SHP77 (cell line): ENCODE results near the gene SBK2.

Source experiments
- DNase-seq, 2 experiments: peaks; one replicate each; lab custom pipeline; 2025; lab: John Stamatoyannopoulos, UW

Gene SBK2

DNA sequence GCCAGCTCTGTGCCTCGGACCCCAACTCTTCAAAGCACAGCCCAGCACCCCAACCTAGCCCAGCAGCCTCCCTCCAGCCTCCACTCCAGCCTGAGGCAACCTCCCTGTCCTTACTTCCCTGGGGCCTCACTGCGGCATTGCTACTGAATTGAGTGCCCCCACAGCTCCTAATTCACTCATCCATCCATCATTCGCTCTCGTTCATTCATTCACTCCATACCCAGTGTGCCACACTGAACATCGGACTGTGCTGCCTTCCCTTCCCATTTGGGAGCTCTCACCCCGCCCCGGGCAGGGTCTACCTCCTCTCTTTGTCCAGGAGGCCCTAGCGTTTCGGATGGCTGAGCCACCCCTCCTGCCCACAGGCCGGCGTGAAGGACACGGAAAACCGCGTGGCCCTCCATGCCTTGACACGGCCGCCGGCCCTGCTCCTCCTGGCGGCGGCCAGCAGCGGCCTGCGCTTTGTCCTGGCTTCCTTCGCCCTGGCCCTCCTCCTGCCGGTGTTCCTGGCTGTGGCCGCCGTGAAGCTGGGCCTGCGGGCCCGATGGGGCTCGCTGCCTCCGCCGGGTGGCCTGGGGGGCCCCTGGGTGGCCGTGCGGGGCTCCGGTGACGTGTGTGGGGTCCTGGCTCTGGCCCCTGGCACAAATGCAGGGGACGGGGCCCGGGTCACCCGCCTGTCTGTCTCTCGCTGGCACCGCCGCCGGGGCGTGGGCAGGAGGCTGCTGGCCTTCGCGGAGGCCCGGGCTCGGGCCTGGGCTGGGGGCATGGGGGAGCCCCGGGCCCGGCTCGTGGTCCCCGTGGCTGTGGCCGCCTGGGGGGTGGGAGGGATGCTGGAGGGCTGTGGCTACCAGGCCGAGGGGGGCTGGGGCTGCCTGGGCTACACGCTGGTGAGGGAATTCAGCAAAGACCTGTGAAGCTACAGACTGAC is 50.6 kb downstream of the SBK2 start:
- no peak for DNase-seq

GRCh38 chr19:55485439-55486011 is 51.4 kb downstream of the SBK2 start:
- DNase-seq = no peak

DNA sequence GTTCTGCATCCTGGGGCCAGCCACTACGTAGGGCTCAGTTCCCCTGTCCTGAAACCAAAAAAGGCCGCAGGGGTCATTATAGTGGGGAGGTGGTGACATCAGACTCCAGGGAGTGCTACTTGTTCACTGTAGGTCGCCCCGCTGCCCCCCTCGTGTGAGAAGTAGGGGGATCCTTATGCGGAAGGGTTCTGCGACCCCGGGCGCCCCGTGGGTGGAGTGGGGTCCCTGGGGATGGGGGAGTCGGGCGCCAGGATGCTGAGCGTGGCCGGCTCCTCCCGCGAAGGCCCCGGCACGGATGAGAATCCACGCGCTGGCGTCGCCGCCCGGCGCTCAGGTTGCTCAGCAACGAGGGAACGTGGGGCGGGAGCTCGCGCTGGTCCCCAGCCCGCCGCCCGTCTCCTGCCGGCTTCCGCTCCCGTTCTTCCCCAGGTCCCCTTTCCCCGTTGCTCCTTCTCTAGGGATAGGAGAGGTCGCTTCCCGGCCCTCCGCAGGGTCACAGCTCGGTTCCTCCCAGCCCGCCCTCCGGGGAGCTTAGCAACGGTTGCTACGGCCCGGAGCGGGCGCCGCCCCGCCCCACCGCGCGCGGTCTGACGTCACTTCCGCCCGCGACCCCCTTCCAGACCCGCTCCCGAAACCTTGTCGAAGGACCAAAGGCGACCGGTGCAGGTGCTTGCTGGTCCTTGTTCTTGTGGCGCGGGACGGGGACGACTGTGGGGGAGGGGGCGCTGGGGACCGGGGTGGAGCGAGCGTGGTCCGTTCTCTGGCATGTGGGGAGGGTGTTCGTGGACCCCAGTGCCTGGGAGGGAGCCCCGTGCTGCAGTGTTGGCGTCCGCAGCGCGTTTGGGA is 52.1 kb downstream of the SBK2 start, which contains the start of gene NAT14:
TSS of gene NAT14 (plus strand) at position 596 of the 846 bp plus-strand sequence. CDS start 521 bp downstream, outside the sequence.
- DNase-seq = peak; percentile 44 to 61

DNA sequence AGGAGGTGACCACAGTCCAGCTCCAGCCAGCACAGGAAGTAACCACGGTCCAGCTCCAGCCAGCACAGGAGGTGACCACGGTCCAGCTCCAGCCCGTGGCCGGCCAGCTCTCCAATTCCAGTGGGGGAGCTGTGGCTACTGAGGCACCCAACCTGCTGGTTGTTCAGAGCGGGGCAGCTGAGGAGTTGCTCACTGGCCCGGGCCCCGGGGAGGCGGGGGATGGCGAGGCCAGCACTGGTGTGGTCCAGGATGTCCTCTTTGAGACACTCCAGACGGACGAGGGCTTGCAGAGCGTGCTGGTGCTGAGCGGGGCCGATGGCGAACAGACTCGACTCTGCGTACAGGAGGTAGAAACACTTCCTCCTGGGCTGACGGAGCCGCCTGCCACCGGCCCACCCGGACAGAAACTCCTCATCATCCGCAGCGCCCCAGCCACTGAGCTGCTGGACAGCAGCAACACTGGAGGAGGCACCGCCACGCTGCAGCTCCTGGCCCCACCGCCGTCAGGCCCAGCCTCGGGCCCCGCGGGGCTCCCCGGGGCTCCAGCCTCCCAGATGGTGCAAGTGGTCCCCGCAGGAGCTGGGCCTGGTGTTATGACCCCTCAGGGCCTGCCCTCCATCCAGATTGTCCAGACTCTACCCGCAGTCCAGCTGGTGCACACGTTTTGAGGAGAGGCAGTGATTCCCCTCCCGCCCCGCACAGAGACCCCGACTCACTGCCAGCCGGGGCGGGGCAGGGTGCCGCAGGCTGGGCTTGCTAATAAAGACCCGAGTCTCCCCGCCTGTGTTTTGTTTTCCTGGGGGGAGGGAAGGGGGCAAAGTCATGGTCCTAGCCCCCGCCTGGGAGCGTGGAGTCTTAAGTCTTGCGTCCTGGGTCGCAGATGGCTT is 53.0 kb downstream of the SBK2 start:
- no peak for DNase-seq

DNA sequence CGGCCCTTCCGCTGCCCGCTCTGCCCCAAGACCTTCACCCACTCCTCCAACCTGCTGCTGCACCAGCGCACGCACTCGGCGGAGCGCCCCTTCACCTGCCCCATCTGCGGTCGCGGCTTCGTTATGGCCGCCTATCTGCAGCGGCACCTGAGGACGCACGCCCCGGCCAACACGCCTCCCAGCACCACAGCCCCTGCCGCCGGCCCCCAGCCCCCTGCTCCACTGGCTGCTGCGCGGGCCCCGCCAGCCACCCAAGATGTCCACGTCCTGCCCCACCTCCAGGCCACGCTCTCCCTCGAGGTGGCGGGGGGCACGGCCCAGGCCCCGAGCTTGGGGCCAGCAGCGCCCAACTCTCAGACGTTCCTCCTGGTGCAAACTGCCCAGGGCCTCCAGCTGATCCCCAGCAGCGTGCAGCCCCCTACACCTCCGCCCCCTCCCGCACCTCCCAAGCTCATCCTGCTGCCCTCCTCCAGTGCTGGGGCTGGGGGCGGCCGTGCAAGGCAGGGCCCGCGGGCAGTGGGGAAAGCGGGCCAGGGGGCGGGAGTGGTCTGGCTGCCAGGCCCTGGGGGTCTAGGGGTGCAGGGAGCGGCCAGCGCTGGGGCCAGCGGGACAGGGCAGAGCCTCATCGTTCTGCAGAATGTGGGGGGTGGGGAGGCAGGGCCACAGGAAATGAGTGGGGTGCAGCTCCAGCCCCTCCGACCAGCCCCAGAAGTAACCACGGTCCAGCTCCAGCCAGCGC is 53.8 kb downstream of the SBK2 start:
- DNase-seq = no peak

DNA sequence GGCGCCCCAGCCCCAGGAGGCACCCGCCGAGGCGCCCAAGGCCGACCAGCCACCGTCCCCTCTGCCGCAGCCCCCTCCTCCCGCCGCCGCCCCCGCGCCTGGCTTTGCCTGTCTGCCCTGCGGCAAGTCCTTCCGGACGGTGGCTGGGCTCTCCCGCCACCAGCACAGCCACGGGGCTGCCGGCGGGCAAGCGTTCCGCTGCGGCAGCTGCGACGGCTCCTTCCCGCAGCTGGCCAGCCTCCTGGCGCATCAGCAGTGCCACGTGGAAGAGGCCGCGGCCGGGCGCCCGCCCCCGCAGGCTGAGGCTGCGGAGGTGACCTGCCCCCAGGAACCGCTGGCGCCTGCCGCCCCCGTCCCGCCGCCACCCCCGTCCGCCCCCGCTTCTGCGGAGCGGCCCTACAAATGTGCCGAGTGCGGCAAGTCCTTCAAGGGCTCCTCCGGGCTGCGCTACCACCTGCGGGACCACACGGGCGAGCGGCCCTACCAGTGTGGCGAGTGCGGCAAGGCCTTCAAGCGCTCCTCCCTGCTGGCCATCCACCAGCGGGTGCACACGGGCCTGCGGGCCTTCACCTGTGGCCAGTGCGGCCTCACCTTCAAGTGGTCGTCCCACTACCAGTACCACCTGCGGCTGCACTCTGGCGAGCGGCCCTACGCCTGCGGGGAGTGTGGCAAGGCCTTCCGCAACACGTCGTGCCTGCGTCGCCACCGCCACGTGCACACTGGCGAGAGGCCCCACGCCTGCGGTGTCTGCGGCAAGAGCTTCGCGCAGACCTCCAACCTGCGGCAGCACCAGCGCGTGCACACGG is 54.6 kb downstream of the SBK2 start:
- no peak for DNase-seq

DNA sequence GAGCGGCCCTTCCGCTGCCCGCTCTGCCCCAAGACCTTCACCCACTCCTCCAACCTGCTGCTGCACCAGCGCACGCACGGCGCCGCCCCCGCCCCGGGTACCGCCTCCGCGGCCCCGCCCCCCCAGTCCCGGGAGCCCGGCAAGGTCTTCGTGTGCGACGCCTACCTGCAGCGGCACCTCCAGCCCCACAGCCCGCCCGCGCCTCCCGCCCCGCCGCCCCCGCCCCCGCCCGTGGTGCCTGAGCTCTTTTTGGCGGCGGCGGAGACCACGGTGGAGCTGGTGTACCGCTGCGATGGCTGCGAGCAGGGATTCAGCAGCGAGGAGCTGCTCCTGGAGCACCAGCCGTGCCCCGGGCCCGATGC is 55.2 kb downstream of the SBK2 start:
- no peak for DNase-seq

DNA sequence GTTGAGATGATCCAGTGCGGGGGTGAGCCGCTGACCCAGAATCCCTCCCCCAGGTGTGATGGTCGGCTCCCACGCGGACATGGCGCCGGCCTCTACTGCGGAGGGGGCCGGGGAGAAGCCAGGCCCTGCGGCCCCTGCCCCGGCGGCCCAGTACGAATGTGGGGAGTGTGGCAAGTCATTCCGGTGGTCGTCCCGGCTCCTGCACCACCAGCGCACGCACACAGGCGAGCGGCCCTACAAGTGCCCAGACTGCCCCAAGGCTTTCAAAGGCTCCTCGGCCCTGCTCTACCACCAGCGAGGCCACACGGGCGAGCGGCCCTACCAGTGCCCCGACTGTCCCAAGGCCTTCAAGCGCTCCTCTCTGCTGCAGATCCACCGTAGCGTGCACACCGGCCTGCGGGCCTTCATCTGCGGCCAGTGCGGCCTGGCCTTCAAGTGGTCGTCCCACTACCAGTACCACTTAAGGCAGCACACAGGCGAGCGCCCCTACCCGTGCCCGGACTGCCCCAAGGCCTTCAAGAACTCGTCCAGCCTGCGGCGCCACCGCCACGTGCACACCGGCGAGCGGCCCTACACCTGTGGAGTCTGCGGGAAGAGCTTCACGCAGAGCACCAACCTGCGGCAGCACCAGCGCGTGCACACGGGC is 55.7 kb downstream of the SBK2 start:
- DNase-seq = no peak

DNA sequence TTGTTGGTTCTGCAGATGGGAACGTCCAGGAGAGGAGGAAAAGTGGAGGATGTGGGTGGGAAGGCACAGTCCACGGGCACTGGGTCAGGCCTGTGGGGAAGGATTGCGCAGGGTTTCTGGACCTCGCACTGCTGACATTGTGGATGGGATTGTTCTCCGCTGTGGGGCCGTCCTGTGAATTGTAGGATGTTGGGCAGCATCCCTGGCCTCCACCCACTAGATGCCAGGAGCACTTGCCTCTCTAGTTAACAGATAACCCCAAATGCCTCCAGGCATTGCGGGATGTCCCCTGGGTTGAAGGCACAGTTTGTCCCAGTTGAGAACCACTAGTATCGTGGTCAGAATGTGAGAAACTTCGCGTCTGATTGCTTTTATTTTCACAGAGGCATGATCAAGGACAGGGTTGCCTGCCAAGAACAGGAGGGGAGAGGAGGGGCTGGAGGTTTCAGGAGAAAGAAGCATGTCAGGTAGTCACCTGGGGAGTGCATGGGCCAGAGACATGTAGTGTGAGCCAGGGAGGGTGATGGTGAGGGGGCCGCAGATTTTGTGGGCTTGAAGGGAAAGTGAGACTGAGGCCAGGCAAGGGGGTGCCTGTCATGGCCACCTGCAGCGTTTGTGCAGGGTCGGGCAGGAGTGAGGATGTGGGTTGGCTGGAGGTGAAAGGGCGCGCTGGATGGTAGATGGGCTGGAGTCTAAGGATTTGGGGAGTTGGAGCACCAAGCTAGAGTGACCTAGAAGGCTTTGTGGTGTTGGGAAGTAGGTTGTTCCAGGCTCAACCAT is 57.3 kb downstream of the SBK2 start:
- no peak for DNase-seq

GRCh38 chr19:55479045-55479444 is 57.9 kb downstream of the SBK2 start:
- no peak for DNase-seq
